ENCODE measurements around the gene ITGA7.

Gene ITGA7

GRCh38 chr12:55697686-55698085 is 10.0 kb downstream of the ITGA7 start:
- Histone ChIP-seq H3K9me2 (replicated peaks; ENCODE audit: low read depth, low read length) (no peaks in the 10 kb centered on the region), H3K9me3 (ENCODE audit: insufficient read depth, low read depth, low read length) (no peaks in the 10 kb centered on the region), H3K9ac (ENCODE audit: low read depth, low read length, poor library complexity, severe bottlenecking) (no peak overlapping the region), H3K4me2 (ENCODE audit: low read depth, low read length, poor library complexity, severe bottlenecking) (no peak overlapping the region), H4K20me1 (ENCODE audit: insufficient read depth, low read length, poor library complexity, severe bottlenecking) (no peaks in the 10 kb centered on the region), H3K36me3 (ENCODE audit: insufficient read depth, low read length) (no peaks in the 10 kb centered on the region), H3K27me3 (ENCODE audit: insufficient read depth, low read length, poor library complexity, severe bottlenecking) (no peaks in the 10 kb centered on the region), H3K4me1 (ENCODE audit: insufficient read depth, low read length, poor library complexity, severe bottlenecking) (no peaks in the 10 kb centered on the region), H3F3A (ENCODE audit: low read depth) (no peaks in the 10 kb centered on the region), H2AFZ (ENCODE audit: low read length) (no peak overlapping the region), H3K79me2 (ENCODE audit: insufficient read depth, low read length) (no peaks in the 10 kb centered on the region), H3K4me3 (ENCODE audit: low read length, poor library complexity, severe bottlenecking) (no peak overlapping the region)
- TF ChIP-seq EZH2phosphoT487 (IDR thresholded peaks at IDR 0.05; ENCODE audit: borderline replicate concordance), result no peak
- no peak for TF ChIP-seq CTCF (conservative IDR thresholded peaks at IDR 0.05; ENCODE audit: low read length)

GRCh38 chr12:55696796-55697462 is 10.8 kb downstream of the ITGA7 start:
- TF ChIP-seq CTCF (conservative IDR thresholded peaks at IDR 0.05; ENCODE audit: low read length), result no peak
- TF ChIP-seq EZH2phosphoT487 (IDR thresholded peaks at IDR 0.05; ENCODE audit: borderline replicate concordance), result no peak
- H3K79me2 ChIP-seq (ENCODE audit: insufficient read depth, low read length), result no peaks in the 10 kb centered on the region
- no peaks in the 10 kb centered on the region for H3K9me2 ChIP-seq (replicated peaks; ENCODE audit: low read depth, low read length)
- no peak overlapping the region for H2AFZ ChIP-seq (ENCODE audit: low read length)
- H3F3A ChIP-seq (ENCODE audit: low read depth), result no peaks in the 10 kb centered on the region
- no peaks in the 10 kb centered on the region for H3K36me3 ChIP-seq (ENCODE audit: insufficient read depth, low read length)
- no peak overlapping the region for H3K4me3 ChIP-seq (ENCODE audit: low read length, poor library complexity, severe bottlenecking)
- no peak overlapping the region for H3K4me2 ChIP-seq (ENCODE audit: low read depth, low read length, poor library complexity, severe bottlenecking)
- no peaks in the 10 kb centered on the region for H3K9me3 ChIP-seq (ENCODE audit: insufficient read depth, low read depth, low read length)
- H3K27me3 ChIP-seq (ENCODE audit: insufficient read depth, low read length, poor library complexity, severe bottlenecking), result no peaks in the 10 kb centered on the region
- no peak overlapping the region for H3K9ac ChIP-seq (ENCODE audit: low read depth, low read length, poor library complexity, severe bottlenecking)
- H3K4me1 ChIP-seq (ENCODE audit: insufficient read depth, low read length, poor library complexity, severe bottlenecking), result no peaks in the 10 kb centered on the region
- no peaks in the 10 kb centered on the region for H4K20me1 ChIP-seq (ENCODE audit: insufficient read depth, low read length, poor library complexity, severe bottlenecking)

GRCh38 chr12:55696141-55696540 is 11.6 kb downstream of the ITGA7 start:
- H3K4me3 ChIP-seq (ENCODE audit: low read length, poor library complexity, severe bottlenecking), result no peak overlapping the region
- H3K27me3 ChIP-seq (ENCODE audit: insufficient read depth, low read length, poor library complexity, severe bottlenecking), result no peaks in the 10 kb centered on the region
- no peak overlapping the region for H3K9ac ChIP-seq (ENCODE audit: low read depth, low read length, poor library complexity, severe bottlenecking)

More at GRCh38 chr12:55696141-55696540, 11.6 kb downstream of the ITGA7 start:
- Histone ChIP-seq H3K4me1 (ENCODE audit: insufficient read depth, low read length, poor library complexity, severe bottlenecking) (no peaks in the 10 kb centered on the region), H3K79me2 (ENCODE audit: insufficient read depth, low read length) (no peaks in the 10 kb centered on the region), H3K4me2 (ENCODE audit: low read depth, low read length, poor library complexity, severe bottlenecking) (no peak overlapping the region), H3K9me3 (ENCODE audit: insufficient read depth, low read depth, low read length) (no peaks in the 10 kb centered on the region), H2AFZ (ENCODE audit: low read length) (no peak overlapping the region), H3K36me3 (ENCODE audit: insufficient read depth, low read length) (no peaks in the 10 kb centered on the region), H4K20me1 (ENCODE audit: insufficient read depth, low read length, poor library complexity, severe bottlenecking) (no peaks in the 10 kb centered on the region), H3F3A (ENCODE audit: low read depth) (no peaks in the 10 kb centered on the region), H3K9me2 (replicated peaks; ENCODE audit: low read depth, low read length) (no peaks in the 10 kb centered on the region)
- TF ChIP-seq EZH2phosphoT487 (IDR thresholded peaks at IDR 0.05; ENCODE audit: borderline replicate concordance) (no peak), CTCF (conservative IDR thresholded peaks at IDR 0.05; ENCODE audit: low read length) (no peak)
